K562 (cell line): Measurements from ENCODE around the gene NASP.

Experiments
- MLLT1 ChIP-seq, 2 experiments: fragments of 450-650 bp; IDR thresholded peaks; 2 replicates each; pipeline ENCODE4 v1.6.1; 2016
- POLR2A ChIP-seq: fragments of 450-650 bp; conservative IDR thresholded peaks from 2 replicates; pipeline ENCODE4 v1.6.1; 2016
- SIRT6 ChIP-seq: IDR thresholded peaks from one replicate; pipeline ENCODE4 v1.6.1; 2012; ENCODE audit warnings: low read depth, mild to moderate bottlenecking, control low read depth, inconsistent platforms, low read length, moderate library complexity
- STAT5A ChIP-seq: IDR thresholded peaks from 2 replicates; pipeline ENCODE4 v1.6.1; 2012; ENCODE audit warnings: low read length, inconsistent platforms, borderline replicate concordance
- ZNF274 ChIP-seq: IDR thresholded peaks from 2 replicates; pipeline ENCODE4 v1.6.1; 2011; ENCODE audit warnings: low read depth, mild to moderate bottlenecking, low read length, moderate library complexity, borderline replicate concordance
- ZNF76 ChIP-seq: fragments of 250-450 bp; sonication (Bioruptor Pico); IDR thresholded peaks from 2 replicates; pipeline ENCODE4 v1.4.0; 2020; ENCODE audit warnings: mild to moderate bottlenecking, moderate library complexity, borderline replicate concordance
- TF ChIP-seq, protein P1 (sequence below), 2 experiments: fragments of 200-800 bp in 1 of 2; sonication (Bioruptor generic) in 1 of 2; sonication (generic) in 1 of 2; formaldehyde crosslinking in 1 of 2; IDR thresholded peaks in 1 of 2; conservative IDR thresholded peaks in 1 of 2; 2 replicates each; pipeline versions ENCODE4 v1.5.0 to v1.6.1; 2016 to 2020; ENCODE audit warnings: missing compliant biosample characterization in 1 of 2, missing genetic modification characterization in 1 of 2, missing genetic modification reagents in 1 of 2

DNA sequence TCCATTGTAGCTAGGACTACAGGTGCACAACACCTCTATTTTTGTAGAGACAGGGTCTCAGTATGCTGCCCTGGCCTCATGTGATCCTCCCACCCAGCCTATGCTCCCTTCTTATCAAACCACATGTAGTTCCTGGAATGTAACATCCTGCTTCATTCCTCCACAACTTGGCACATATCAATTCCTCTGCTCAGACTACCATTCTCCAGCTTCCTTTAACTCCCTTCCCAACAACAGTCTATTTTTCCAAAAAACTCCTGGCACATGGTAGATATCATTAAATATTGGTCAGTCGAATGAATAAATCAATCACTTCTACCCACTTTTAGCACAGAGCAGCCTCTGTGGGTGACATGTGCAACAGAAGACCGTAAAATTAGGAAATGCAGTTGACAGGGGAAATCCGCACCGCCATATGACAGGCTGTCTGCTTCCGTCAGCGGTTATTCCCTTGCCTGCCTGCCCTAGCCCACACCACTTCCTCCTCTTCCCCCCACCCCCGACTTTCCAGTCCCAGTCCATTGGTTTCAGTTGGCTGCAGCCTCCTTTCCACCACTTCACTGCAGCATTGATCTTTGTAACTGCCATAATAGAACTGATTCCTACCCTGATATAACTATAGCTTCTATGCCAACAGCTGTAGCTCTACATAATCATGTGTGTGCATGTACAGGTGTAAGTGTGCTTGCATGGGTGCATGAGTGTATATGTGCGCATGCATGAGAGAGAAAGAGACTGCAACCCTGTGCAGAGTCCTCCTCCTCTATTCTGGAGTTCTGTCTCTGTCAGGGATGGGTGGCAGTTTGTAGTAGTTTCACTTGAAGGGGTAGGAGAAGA, 40.0 kb upstream of the NASP start:
- TF ChIP-seq STAT5A (no peak), POLR2A (no peak), SIRT6 (no peak), ZNF76 (0 out of 2 replicates have a peak, but pooled peaks have one; percentile 50), ZNF274 (no peak), MLLT1 (IDR thresholded peaks at IDR 0.05) (no peak)
- TF ChIP-seq, protein P1, sequence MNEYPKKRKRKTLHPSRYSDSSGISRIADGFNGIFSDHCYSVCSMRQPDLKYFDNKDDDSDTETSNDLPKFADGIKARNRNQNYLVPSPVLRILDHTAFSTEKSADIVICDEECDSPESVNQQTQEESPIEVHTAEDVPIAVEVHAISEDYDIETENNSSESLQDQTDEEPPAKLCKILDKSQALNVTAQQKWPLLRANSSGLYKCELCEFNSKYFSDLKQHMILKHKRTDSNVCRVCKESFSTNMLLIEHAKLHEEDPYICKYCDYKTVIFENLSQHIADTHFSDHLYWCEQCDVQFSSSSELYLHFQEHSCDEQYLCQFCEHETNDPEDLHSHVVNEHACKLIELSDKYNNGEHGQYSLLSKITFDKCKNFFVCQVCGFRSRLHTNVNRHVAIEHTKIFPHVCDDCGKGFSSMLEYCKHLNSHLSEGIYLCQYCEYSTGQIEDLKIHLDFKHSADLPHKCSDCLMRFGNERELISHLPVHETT (CRISPR knock-in tag; conservative IDR thresholded peaks at IDR 0.05 in 1 of 2, IDR thresholded peaks at IDR 0.05 in 1 of 2): peak in 1 of 2 experiments; percentile 12; a peak in 1 of 4 replicates
